CD4-positive, alpha-beta T cell (primary cell): Measurements from ENCODE around the gene DNM1. TPM values are rescaled to one million over a fixed set of nuclear protein-coding genes. Genes with fewer than 3 reads are reported as not detected.

Experiments
- ATAC-seq: fragments of 200-7000 bp; cut with Tn5 transposase; one replicate; pipeline ENCODE4 v1.10.0; 2022; ENCODE audit warnings: mild to moderate bottlenecking; ENCODE audit not compliant: poor library complexity
- CTCF ChIA-PET: fragments of 350-600 bp; sonication (Branson Sonifier 250); formaldehyde crosslinking; loops from one replicate; lab custom pipeline; 2021; ENCODE audit warnings: antibody characterized with exemption, inconsistent platforms; lab: Charles Lee
- POLR2A ChIA-PET: fragments of 350-600 bp; sonication (Branson Sonifier 250); formaldehyde crosslinking; loops from one replicate; lab custom pipeline; 2021; ENCODE audit warnings: antibody characterized with exemption, inconsistent platforms; lab: Charles Lee
- DNase-seq, 14 experiments: peaks; one replicate each; pipeline ENCODE4 v3.0.0-alpha.2; 2013 to 2020; ENCODE audit warnings: mixed read lengths in 2 of 14
- H3K27ac ChIP-seq, 2 donors: one replicate each; pipeline versions ENCODE4 v1.5.1 to v1.7.0; 2013; ENCODE audit warnings: low read length in 2 of 2, low read depth in 1 of 2, mild to moderate bottlenecking in 1 of 2
- H3K27me3 ChIP-seq, 2 experiments: 1 replicate in 1 of 2; 2 replicates in 1 of 2; pipeline versions ENCODE4 v1.6.1 to v1.7.0; 2013; ENCODE audit warnings: low read length in 2 of 2, control low read depth in 1 of 2, mild to moderate bottlenecking in 1 of 2, moderate library complexity in 1 of 2; ENCODE audit not compliant: insufficient read depth in 2 of 2, control insufficient read depth in 1 of 2
- H3K36me3 ChIP-seq: one replicate; pipeline ENCODE4 v1.6.1; 2013; ENCODE audit warnings: low read length, control low read depth; ENCODE audit not compliant: insufficient read depth
- H3K4me1 ChIP-seq: one replicate; pipeline ENCODE4 v1.6.1; 2013; ENCODE audit warnings: low read length, control low read depth; ENCODE audit not compliant: insufficient read depth
- H3K4me3 ChIP-seq: one replicate; pipeline ENCODE4 v1.5.1; 2013; ENCODE audit warnings: mild to moderate bottlenecking, low read length, moderate library complexity
- H3K9me3 ChIP-seq, 2 experiments: 1 replicate in 1 of 2; 2 replicates in 1 of 2; pipeline versions ENCODE4 v1.6.1 to v1.7.0; 2013; ENCODE audit warnings: low read length in 2 of 2, mild to moderate bottlenecking in 2 of 2, control low read depth in 1 of 2, moderate library complexity in 1 of 2; ENCODE audit not compliant: control insufficient read depth in 1 of 2, insufficient read depth in 1 of 2
- H3K27ac Mint-ChIP-seq: one replicate; pipeline ENCODE4 v1.8.0; 2020; ENCODE audit warnings: mixed read lengths
- H3K27me3 Mint-ChIP-seq: one replicate; pipeline ENCODE4 v1.8.0; 2021; ENCODE audit warnings: mixed read lengths
- H3K36me3 Mint-ChIP-seq: one replicate; pipeline ENCODE4 v1.8.0; 2021; ENCODE audit warnings: low read depth, mixed read lengths
- H3K4me1 Mint-ChIP-seq: one replicate; pipeline ENCODE4 v1.8.0; 2021; ENCODE audit warnings: low read depth, mixed read lengths
- H3K4me3 Mint-ChIP-seq: one replicate; pipeline ENCODE4 v1.8.0; 2020; ENCODE audit warnings: mild to moderate bottlenecking, mixed read lengths
- H3K9me3 Mint-ChIP-seq: one replicate; pipeline ENCODE4 v1.8.0; 2020; ENCODE audit warnings: mixed read lengths
- CTCF ChIP-seq: fragments of 200-600 bp; IDR thresholded peaks from one replicate; pipeline ENCODE4 v1.8.0; 2022; ENCODE audit warnings: antibody characterized with exemption, mild to moderate bottlenecking
- intact Hi-C, 2 experiments: fragments of 100-400 bp; cut with DNase I in 1 of 2; cut with micrococcal nuclease in 1 of 2; formaldehyde crosslinking; loops; one replicate each; pipeline versions ENCODE4 v1.15.1 to v1.9.0; 2023 to 2025; cut with DNase I, micrococcal nuclease
- total RNA-seq, 174 experiments: library from RNA in 2 of 174; stranded (reverse) in 2 of 174; gene quantifications; one replicate each; pipeline ENCODE4 v1.2.3 and lab custom pipeline; 2021 to 2026

DNM1 gene
- total RNA-seq, 2 experiments from 2014 or later, result 1.8 to 2.5 TPM

DNA sequence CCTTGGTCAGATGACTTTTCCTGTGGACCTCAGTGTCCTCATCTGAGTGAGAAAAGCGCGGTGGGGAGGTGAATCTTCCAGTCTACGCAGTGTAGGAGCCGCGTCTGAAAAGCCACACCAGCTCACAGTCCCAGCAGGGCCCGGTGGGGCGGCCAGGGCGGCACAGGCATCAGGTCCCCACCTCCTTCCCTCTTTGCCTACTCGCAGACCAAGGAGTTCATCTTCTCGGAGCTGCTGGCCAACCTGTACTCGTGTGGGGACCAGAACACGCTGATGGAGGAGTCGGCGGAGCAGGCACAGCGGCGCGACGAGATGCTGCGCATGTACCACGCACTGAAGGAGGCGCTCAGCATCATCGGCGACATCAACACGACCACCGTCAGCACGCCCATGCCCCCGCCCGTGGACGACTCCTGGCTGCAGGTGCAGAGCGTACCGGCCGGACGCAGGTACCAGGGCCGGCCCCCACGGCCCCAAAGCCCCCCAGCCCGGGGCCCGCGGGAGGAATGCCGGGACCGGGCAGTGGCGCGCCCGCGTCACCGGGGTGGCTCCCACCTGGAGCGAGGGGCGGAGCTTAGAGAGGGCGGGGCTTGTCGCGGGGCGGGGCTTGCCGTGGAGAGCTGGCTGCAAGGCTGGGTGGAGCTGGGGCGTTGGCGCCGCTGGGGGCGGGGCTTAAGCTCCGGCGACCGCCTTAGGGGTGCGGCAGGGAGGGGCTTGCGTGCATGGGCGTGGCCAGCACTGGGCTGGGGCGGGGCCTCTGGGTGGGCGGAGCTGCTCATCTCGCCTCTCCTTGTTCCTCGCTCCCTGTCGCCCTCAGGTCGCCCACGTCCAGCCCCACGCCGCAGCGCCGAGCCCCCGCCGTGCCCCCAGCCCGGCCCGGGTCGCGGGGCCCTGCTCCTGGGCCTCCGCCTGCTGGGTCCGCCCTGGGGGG, 47.0 kb downstream of the DNM1 start:
- intact Hi-C loops, result loop anchor here (1.0 to 10.0 kb wide), 7 partner anchors 25 to 681 kb away; partner anchors contain the start of genes BBLN (in 1 of the 2), CIZ1 (in 1 of the 2), DNM1 (in 1 of the 2) and SLC27A4 (in 1 of the 2)
- H3K36me3 ChIP-seq, result no peaks in the 10 kb centered on the region
- no peaks in the 10 kb centered on the region for H3K36me3 Mint-ChIP-seq

GRCh38 chr9:128250839-128251731, 47.9 kb downstream of the DNM1 start:
- ChIA-PET POLR2A (interaction anchor here (0.6 to 1.8 kb wide), 17 partner anchors 9 to 1337 kb away, joined by 3 to 29 read pairs (median 3); partner anchors contain the start of genes BBLN, CIZ1, DNM1 and ENDOG), CTCF (interaction anchor here (0.8 to 1.2 kb wide), 3 partner anchors 24 to 111 kb away, joined by 3 read pairs; no protein-coding TSS in a partner anchor)
- Histone ChIP-seq H3K27me3 (no peaks in the 10 kb centered on the region), H3K9me3 (no peaks in the 10 kb centered on the region), H3K4me3 (peak overlapping the region; percentile 51), H3K27ac (no peak overlapping the region), H3K4me1 (peaks cover 20% of the 10 kb centered on the region), H3K36me3 (peaks cover 1% of the 10 kb centered on the region)
- Mint-ChIP-seq H3K4me1 (peaks cover 22% of the 10 kb centered on the region), H3K27me3 (peaks cover 5% of the 10 kb centered on the region), H3K36me3 (no peaks in the 10 kb centered on the region), H3K27ac (peak overlapping the region; percentile 22), H3K9me3 (no peaks in the 10 kb centered on the region), H3K4me3 (peak overlapping the region; percentile 74)
- peak in 3 of 14 experiments; percentile 13 to 39 (median 17) for DNase-seq
- intact Hi-C loops, result loop anchor here (1.0 to 10.0 kb wide), 7 partner anchors 24 to 682 kb away; partner anchors contain the start of genes BBLN (in 1 of the 2), CIZ1 (in 1 of the 2), DNM1 (in 1 of the 2) and SLC27A4 (in 1 of the 2)
- TF ChIP-seq CTCF, result no peak
- ATAC-seq, result no peak

More for the DNA sequence above, 47.0 kb downstream of the DNM1 start:
- ATAC-seq, result peak; percentile 92
- Mint-ChIP-seq H3K4me1 (peaks cover 22% of the 10 kb centered on the region), H3K27me3 (peaks cover 10% of the 10 kb centered on the region), H3K27ac (peak overlapping the region; percentile 97), H3K4me3 (peak overlapping the region; percentile 91), H3K9me3 (no peaks in the 10 kb centered on the region)
- POLR2A ChIA-PET, result interaction anchor here (0.6 to 1.8 kb wide), 17 partner anchors 10 to 1336 kb away, joined by 3 to 29 read pairs (median 3); partner anchors contain the start of genes BBLN, CIZ1, DNM1 and ENDOG
- no peak for TF ChIP-seq CTCF
- no peaks in the 10 kb centered on the region for H3K27me3 ChIP-seq
- peak overlapping the region; percentile 56 for H3K4me3 ChIP-seq
- H3K9me3 ChIP-seq, result no peaks in the 10 kb centered on the region
- H3K4me1 ChIP-seq, result peaks cover 22% of the 10 kb centered on the region
- CTCF ChIA-PET, result interaction anchor here (0.8 to 1.2 kb wide), 4 partner anchors 25 to 112 kb away, joined by 3 read pairs; no protein-coding TSS in a partner anchor
- peak; percentile 96 to 100 (median 99) for DNase-seq
- peak overlapping the region; percentile 36 to 37 for H3K27ac ChIP-seq

GRCh38 chr9:128251732-128252100, 48.5 kb downstream of the DNM1 start:
- CTCF ChIA-PET, result no interaction called here
- intact Hi-C loops, result loop anchor here (2.0 to 10.0 kb wide), 6 partner anchors 23 to 683 kb away; partner anchors contain the start of genes BBLN (in 1 of the 2), CIZ1 (in 1 of the 2) and SLC27A4 (in 1 of the 2)
- no peaks in the 10 kb centered on the region for H3K27me3 ChIP-seq

More at GRCh38 chr9:128251732-128252100, 48.5 kb downstream of the DNM1 start:
- Mint-ChIP-seq H3K9me3 (no peaks in the 10 kb centered on the region), H3K36me3 (no peaks in the 10 kb centered on the region), H3K4me3 (peak overlapping the region; percentile 52), H3K4me1 (peaks cover 22% of the 10 kb centered on the region), H3K27ac (peak overlapping the region; percentile 22), H3K27me3 (peaks cover 5% of the 10 kb centered on the region)
- TF ChIP-seq CTCF, result no peak
- peaks cover 4% of the 10 kb centered on the region for H3K36me3 ChIP-seq
- ATAC-seq (no peak), DNase-seq (no peak)
- H3K4me1 ChIP-seq, result peaks cover 20% of the 10 kb centered on the region
- H3K4me3 ChIP-seq, result no peak overlapping the region
- POLR2A ChIA-PET, result no interaction called here
- no peaks in the 10 kb centered on the region for H3K9me3 ChIP-seq
- H3K27ac ChIP-seq, result no peak overlapping the region
